Neural cell (in vitro differentiated cells): ENCODE data around the gene ATXN7L1. TPM values are rescaled to one million over a fixed set of nuclear protein-coding genes. Genes with fewer than 3 reads are reported as not detected.

Experiments
- H2AFZ ChIP-seq: fragments of 200-600, 300-800 bp; sonication (generic), shearing (Covaris generic); 2 replicates; pipeline ENCODE4 v1.6.0; 2014; ENCODE audit warnings: low read depth, mild to moderate bottlenecking, antibody characterized with exemption, low read length, moderate library complexity
- H3F3A ChIP-seq: fragments of 200-600 bp; shearing (Covaris generic); 2 replicates; pipeline ENCODE4 v1.6.1; 2016; ENCODE audit warnings: mild to moderate bottlenecking, moderate library complexity, mixed read lengths, antibody characterized with exemption, low read length; ENCODE audit not compliant: insufficient read depth, poor library complexity, severe bottlenecking
- H3K27ac ChIP-seq: fragments of 200-600, 300-800 bp; sonication (generic), shearing (Covaris generic); 2 replicates; pipeline ENCODE4 v1.5.1; 2014; ENCODE audit warnings: mild to moderate bottlenecking, low read length, moderate library complexity
- H3K27me3 ChIP-seq: fragments of 300-800, 200-600 bp; sonication (generic), shearing (Covaris generic); 2 replicates; pipeline ENCODE4 v1.6.0; 2014; ENCODE audit warnings: mild to moderate bottlenecking, low read depth, low read length, moderate library complexity; ENCODE audit not compliant: insufficient read depth
- H3K36me3 ChIP-seq: fragments of 300-800, 200-600 bp; sonication (generic), shearing (Covaris generic); 2 replicates; pipeline ENCODE4 v1.5.1; 2014; ENCODE audit warnings: mild to moderate bottlenecking, antibody characterized with exemption, low read length, moderate library complexity; ENCODE audit not compliant: insufficient read depth
- H3K4me2 ChIP-seq: fragments of 300-800, 200-600 bp; sonication (generic), shearing (Covaris generic); 2 replicates; pipeline ENCODE4 v1.6.0; 2014; ENCODE audit warnings: mild to moderate bottlenecking, low read length
- H3K4me3 ChIP-seq: fragments of 300-800, 200-600 bp; sonication (generic), shearing (Covaris generic); 2 replicates; pipeline ENCODE4 v1.5.1; 2014; ENCODE audit warnings: mild to moderate bottlenecking, low read length, moderate library complexity
- H3K79me2 ChIP-seq: fragments of 200-600 bp; shearing (Covaris generic); replicated peaks from 2 replicates; pipeline ENCODE4 v1.6.0; 2014; ENCODE audit warnings: mild to moderate bottlenecking, low read length, moderate library complexity; ENCODE audit not compliant: insufficient read depth
- H3K9ac ChIP-seq: fragments of 300-800, 200-600 bp; sonication (generic), shearing (Covaris generic); 2 replicates; pipeline ENCODE4 v1.6.1; 2016; ENCODE audit warnings: mild to moderate bottlenecking, low read length, mixed read lengths
- H3K9me2 ChIP-seq: fragments of 200-600 bp; shearing (Covaris generic); 2 replicates; pipeline ENCODE4 v1.6.1; 2016; ENCODE audit warnings: mild to moderate bottlenecking, low read length, mixed read lengths; ENCODE audit not compliant: insufficient read depth
- H3K9me3 ChIP-seq: fragments of 200-600, 300-800 bp; sonication (generic), shearing (Covaris generic); 2 replicates; pipeline ENCODE4 v1.6.1; 2016; ENCODE audit warnings: mild to moderate bottlenecking, mixed run types, low read length, moderate library complexity, mixed read lengths
- H4K20me1 ChIP-seq: fragments of 200-600 bp; shearing (Covaris generic); 2 replicates; pipeline ENCODE4 v1.6.1; 2016; ENCODE audit warnings: mild to moderate bottlenecking, mixed run types; ENCODE audit not compliant: insufficient read depth
- CTCF ChIP-seq: fragments of 450-650 bp; IDR thresholded peaks from 2 replicates; pipeline ENCODE4 v1.5.1; 2014; ENCODE audit warnings: antibody characterized with exemption, mild to moderate bottlenecking, moderate library complexity; ENCODE audit not compliant: poor library complexity, severe bottlenecking
- EP300 ChIP-seq: fragments of 450-650 bp; conservative IDR thresholded peaks from 2 replicates; pipeline ENCODE4 v1.6.1; 2014; ENCODE audit warnings: antibody characterized with exemption, mild to moderate bottlenecking, moderate library complexity; ENCODE audit not compliant: poor library complexity, severe bottlenecking
- EZH2 ChIP-seq: fragments of 200-600, 300-800 bp; shearing (Covaris generic), sonication (generic); IDR thresholded peaks from 2 replicates; pipeline ENCODE4 v1.6.1; 2014; ENCODE audit warnings: antibody characterized with exemption, low read length, borderline replicate concordance, mild to moderate bottlenecking; ENCODE audit not compliant: insufficient read depth, poor library complexity, severe bottlenecking
- MXI1 ChIP-seq: fragments of 450-650 bp; conservative IDR thresholded peaks from 2 replicates; pipeline ENCODE4 v1.6.1; 2014; ENCODE audit warnings: antibody characterized with exemption, mild to moderate bottlenecking; ENCODE audit not compliant: poor library complexity, severe bottlenecking
- POLR2AphosphoS5 ChIP-seq: IDR thresholded peaks from 2 replicates; pipeline ENCODE4 v1.6.1; 2012
- RAD21 ChIP-seq: fragments of 450-650 bp; conservative IDR thresholded peaks from 2 replicates; pipeline ENCODE4 v1.6.1; 2014; ENCODE audit warnings: antibody characterized with exemption, mild to moderate bottlenecking, moderate library complexity
- REST ChIP-seq: IDR thresholded peaks from 2 replicates; pipeline ENCODE4 v1.6.1; 2012; ENCODE audit warnings: borderline replicate concordance
- SMC3 ChIP-seq: fragments of 450-650 bp; conservative IDR thresholded peaks from 2 replicates; pipeline ENCODE4 v1.6.1; 2014; ENCODE audit warnings: antibody characterized with exemption, mild to moderate bottlenecking, moderate library complexity; ENCODE audit not compliant: poor library complexity
- TAF1 ChIP-seq: IDR thresholded peaks from 2 replicates; pipeline ENCODE4 v1.6.1; 2012; ENCODE audit warnings: low read depth
- polyA plus RNA-seq: library from polyadenylated mRNA; depleted of rRNA; stranded (reverse); fragments of >200 nt; gene quantifications from 2 replicates; pipeline ENCODE4 v1.2.3, GENCODE V29; 2014

ATXN7L1 gene
- polyA plus RNA-seq, 1 donor from 2014 or later = 4.3 TPM

GRCh38 chr7:105713488-105714465 is 162.6 kb downstream of the ATXN7L1 start:
- Histone ChIP-seq H3K27ac (no peak overlapping the region), H3K9me2 (no peaks in the 10 kb centered on the region), H3K9me3 (peaks cover 6% of the 10 kb centered on the region), H3K79me2 (no peaks in the 10 kb centered on the region), H3K27me3 (no peaks in the 10 kb centered on the region), H2AFZ (no peak overlapping the region), H3K36me3 (no peaks in the 10 kb centered on the region), H3K4me2 (no peak overlapping the region), H3K4me3 (no peak overlapping the region), H3F3A (no peaks in the 10 kb centered on the region), H4K20me1 (no peaks in the 10 kb centered on the region), H3K9ac (no peak overlapping the region)
- TF ChIP-seq RAD21 = no peak
- no peak for TF ChIP-seq TAF1
- no peak for TF ChIP-seq EZH2
- TF ChIP-seq CTCF = no peak
- TF ChIP-seq SMC3 = no peak
- no peak for TF ChIP-seq EP300
- TF ChIP-seq MXI1 = no peak

GRCh38 chr7:105712877-105713276 is 163.5 kb downstream of the ATXN7L1 start:
- Histone ChIP-seq H3K4me2 (no peak overlapping the region), H4K20me1 (no peaks in the 10 kb centered on the region), H3K9me3 (peaks cover 6% of the 10 kb centered on the region), H3K9ac (no peak overlapping the region), H3K36me3 (no peaks in the 10 kb centered on the region), H3K79me2 (no peaks in the 10 kb centered on the region), H3K27me3 (no peaks in the 10 kb centered on the region), H3K27ac (no peak overlapping the region), H3F3A (no peaks in the 10 kb centered on the region), H3K4me3 (no peak overlapping the region), H3K9me2 (no peaks in the 10 kb centered on the region), H2AFZ (no peak overlapping the region)
- TF ChIP-seq TAF1 (no peak), REST (no peak), CTCF (no peak), MXI1 (no peak), RAD21 (no peak), EZH2 (no peak), POLR2AphosphoS5 (no peak), SMC3 (no peak), EP300 (no peak)
